ENCODE data around the gene DRD3.

- TF ChIP-seq POLR2A (IDR thresholded peaks at IDR 0.05; ENCODE audit: low read length) (no peak), GATA1 (IDR thresholded peaks at IDR 0.05; ENCODE audit: low read depth, low read length) (no peak)
Observed at GRCh38 chr3:114089675-114090074, 89.2 kb downstream of the DRD3 start.
